ENCODE results near the gene ADAM30.
A peak's percentile ranks its signal among the peaks of the same experiment; 100 is the strongest.

Gene ADAM30

DNA sequence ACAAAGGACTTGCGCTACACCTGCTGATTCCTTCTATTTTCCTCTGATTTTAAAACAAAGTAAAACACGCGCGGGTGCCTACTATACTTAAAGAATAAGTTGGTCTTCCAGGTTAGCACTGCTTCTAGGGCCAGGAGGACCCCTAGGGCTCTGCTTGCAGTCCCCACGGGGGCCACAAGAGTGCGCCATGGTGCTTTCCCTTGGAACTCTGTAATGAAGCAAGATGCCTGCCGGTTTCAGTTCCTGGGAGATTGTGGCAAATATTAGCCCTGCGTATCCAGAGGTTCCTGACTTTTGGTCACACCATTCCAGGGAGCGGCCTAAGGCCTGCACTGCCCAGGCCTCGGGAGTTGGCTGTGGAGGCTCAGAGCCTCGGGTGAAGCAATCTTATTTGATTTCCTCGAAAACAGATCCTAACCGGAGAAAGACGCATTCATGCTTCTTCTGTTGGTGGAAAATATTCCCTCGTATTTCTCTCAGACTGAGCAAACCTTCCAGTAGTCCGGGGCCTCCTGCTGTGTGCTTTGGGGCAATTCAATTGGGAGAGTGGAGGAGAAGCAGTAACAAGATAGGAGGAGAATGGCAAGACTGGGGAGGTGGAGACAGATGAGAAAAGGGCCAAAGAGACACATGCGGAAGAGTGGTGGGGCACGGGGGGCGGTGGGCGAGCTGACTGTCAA lies 25.3 kb downstream of the ADAM30 start:
- ChIA-PET POLR2A (ENCODE audit: low non-redundant PET) (interaction anchor here (0.6 kb wide), 1 partner anchor 131 kb away, joined by 5 read pairs; no protein-coding TSS in a partner anchor), CTCF (interaction anchor here (0.7 to 0.9 kb wide), 2 partner anchors 16 to 91 kb away, joined by 3 read pairs; no protein-coding TSS in a partner anchor)
- no peak overlapping the region for H3K27ac ChIP-seq
- DNase-seq (ENCODE audit: low spot score), result peak; percentile 72
- TF ChIP-seq, protein P1, sequence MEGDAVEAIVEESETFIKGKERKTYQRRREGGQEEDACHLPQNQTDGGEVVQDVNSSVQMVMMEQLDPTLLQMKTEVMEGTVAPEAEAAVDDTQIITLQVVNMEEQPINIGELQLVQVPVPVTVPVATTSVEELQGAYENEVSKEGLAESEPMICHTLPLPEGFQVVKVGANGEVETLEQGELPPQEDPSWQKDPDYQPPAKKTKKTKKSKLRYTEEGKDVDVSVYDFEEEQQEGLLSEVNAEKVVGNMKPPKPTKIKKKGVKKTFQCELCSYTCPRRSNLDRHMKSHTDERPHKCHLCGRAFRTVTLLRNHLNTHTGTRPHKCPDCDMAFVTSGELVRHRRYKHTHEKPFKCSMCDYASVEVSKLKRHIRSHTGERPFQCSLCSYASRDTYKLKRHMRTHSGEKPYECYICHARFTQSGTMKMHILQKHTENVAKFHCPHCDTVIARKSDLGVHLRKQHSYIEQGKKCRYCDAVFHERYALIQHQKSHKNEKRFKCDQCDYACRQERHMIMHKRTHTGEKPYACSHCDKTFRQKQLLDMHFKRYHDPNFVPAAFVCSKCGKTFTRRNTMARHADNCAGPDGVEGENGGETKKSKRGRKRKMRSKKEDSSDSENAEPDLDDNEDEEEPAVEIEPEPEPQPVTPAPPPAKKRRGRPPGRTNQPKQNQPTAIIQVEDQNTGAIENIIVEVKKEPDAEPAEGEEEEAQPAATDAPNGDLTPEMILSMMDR (conservative IDR thresholded peaks at IDR 0.05; ENCODE audit: low read depth), result peak; percentile 84

DNA sequence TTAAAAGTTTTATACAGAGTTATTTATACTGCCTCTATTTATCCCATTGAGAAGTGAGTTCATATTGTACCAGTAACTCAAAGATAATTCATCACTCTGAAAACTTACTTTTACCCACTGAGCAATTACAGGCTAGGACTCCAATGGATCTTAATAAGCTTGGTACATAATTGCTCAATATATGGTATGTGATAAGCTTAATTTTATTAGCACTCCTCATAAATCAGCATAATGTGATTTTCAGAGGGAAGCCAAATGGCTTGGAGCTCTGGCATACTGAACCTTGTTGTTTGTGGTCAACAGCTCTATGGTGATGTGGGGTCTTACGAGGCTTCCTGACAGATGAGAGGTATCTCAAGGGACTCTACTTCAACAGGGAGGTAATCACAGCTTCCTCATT lies 26.3 kb downstream of the ADAM30 start:
- H3K27ac ChIP-seq, result no peak overlapping the region
- DNase-seq (ENCODE audit: low spot score), result no peak
- TF ChIP-seq, protein P1 (conservative IDR thresholded peaks at IDR 0.05; ENCODE audit: low read depth), result no peak
- CTCF ChIA-PET, result interaction anchor here (0.7 to 1.3 kb wide), 2 partner anchors 12 to 92 kb away, joined by 3 to 5 read pairs; no protein-coding TSS in a partner anchor
- POLR2A ChIA-PET (ENCODE audit: low non-redundant PET), result no interaction called here

DNA sequence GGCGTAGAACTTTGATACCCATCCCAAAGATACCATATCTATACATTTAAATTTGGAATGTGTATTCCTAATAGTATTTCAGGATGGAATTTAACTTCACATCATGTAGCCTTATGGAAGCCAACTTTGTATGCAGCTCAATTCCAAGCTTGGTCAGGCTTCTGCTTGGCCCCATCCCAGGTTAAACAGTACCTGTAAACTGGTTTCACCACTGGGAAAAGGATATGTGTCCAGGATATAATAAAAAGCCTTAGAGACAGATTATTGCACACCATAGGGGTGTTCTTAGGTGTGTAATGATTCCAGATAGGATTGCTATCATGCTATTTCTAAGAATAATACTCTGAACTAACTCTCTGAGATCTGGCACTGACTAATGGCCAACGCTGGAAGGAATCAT lies 28.1 kb downstream of the ADAM30 start:
- ChIA-PET CTCF (no interaction called here), POLR2A (ENCODE audit: low non-redundant PET) (no interaction called here)
- H3K27ac ChIP-seq, result no peak overlapping the region
- DNase-seq (ENCODE audit: low spot score), result no peak
- TF ChIP-seq, protein P1 (conservative IDR thresholded peaks at IDR 0.05; ENCODE audit: low read depth), result no peak

DNA sequence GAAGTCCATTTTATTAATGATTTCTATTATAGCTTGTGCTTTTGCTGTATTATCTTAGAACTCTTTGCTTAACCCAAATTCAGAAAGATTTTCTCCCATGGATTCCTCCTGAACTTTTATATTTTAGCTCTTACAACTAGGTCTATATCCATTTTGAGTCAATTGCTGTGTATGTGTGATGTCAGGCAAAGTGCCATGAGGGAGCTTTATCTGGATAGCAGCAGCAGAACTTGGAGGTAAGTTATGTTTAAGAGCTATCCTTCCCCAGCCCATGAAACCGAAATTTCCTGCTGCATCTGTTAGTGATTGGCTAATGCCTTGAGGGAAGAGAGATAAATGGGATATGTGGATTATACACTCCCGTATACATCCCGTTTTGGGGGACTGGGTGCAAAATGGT lies 29.9 kb downstream of the ADAM30 start:
- ChIA-PET POLR2A (ENCODE audit: low non-redundant PET) (no interaction called here), CTCF (no interaction called here)
- H3K27ac ChIP-seq, result no peak overlapping the region
- DNase-seq (ENCODE audit: low spot score), result no peak
- TF ChIP-seq, protein P1 (conservative IDR thresholded peaks at IDR 0.05; ENCODE audit: low read depth), result no peak

DNA sequence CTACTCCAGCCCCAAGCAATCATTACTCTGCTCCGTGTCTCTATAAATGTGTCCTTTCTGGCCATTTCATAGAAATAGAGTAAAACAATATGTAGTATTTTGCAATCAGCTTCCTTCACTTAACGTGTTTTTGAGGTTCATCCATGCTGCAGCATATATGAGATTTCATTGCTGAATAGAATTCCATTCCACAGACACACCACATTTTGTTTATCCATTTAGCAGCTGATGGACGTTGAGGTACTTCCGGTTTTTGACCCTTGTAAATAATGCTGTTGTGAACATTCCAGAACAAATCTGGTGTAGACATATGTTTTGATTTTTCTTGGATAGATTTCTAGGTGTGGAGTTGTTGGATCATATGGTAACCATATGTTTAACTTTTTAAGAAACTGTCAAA lies 30.7 kb downstream of the ADAM30 start:
- TF ChIP-seq, protein P1 (conservative IDR thresholded peaks at IDR 0.05; ENCODE audit: low read depth), result no peak
- CTCF ChIA-PET, result no interaction called here
- no peak overlapping the region for H3K27ac ChIP-seq
- POLR2A ChIA-PET (ENCODE audit: low non-redundant PET), result no interaction called here
- no peak for DNase-seq (ENCODE audit: low spot score)

DNA sequence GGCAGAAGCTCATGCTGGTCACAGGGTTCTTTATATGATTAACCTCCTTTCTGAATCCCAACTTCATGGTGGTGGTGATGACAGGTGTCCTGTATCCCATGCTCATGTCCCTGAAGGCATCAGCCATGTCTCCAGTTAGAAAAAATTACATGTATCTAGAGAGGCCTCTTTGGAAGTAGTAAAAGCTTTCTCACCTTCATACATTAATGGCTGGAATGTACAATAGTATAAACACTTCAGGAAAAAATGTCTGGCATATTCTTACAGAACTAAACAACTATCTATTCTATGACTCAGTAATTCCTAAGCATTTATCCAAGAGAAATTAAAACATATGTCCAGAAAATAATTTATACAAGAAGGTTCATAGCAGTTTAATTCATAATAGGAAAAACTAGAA lies 34.0 kb downstream of the ADAM30 start:
- no peak for DNase-seq (ENCODE audit: low spot score)
- no peak overlapping the region for H3K27ac ChIP-seq
- ChIA-PET CTCF (no interaction called here), POLR2A (ENCODE audit: low non-redundant PET) (no interaction called here)
- TF ChIP-seq, protein P1 (conservative IDR thresholded peaks at IDR 0.05; ENCODE audit: low read depth), result no peak
